ENCODE results near the gene ANP32B. TPM values are rescaled to one million over a fixed set of nuclear protein-coding genes. Genes with fewer than 3 reads are reported as not detected.
A peak's percentile ranks its signal among the peaks of the same experiment; 100 is the strongest.
"Not testable (repeated sequence)": the region's sequence is repeated elsewhere in the genome, so short reads cannot be mapped to it uniquely, and the experiment has no call there.

The ANP32B gene
- 100 to 1,000 TPM; 317 to 335 TPM for total RNA-seq

GRCh38 chr9:97982683-97983588 lies at the start of gene ANP32B:
TSS of gene ANP32B (plus strand) at chr9:97983341. CDS start at chr9:97983556, 215 bp downstream.
- Mint-ChIP-seq H3K4me3 (peak within 1 kb of the TSS; percentile 82), H3K36me3 (ENCODE audit: low read depth) (peaks cover 12% of the 10 kb centered on the region), H3K27ac (peak within 1 kb of the TSS; percentile 88), H3K4me1 (peaks cover 46% of the 10 kb centered on the region), H3K27me3 (no peaks in the 10 kb centered on the region), H3K9me3 (no peaks in the 10 kb centered on the region)
- ChIA-PET POLR2A (interaction anchor here (0.6 to 13.8 kb wide), 44 partner anchors 10 to 1240 kb away, joined by 3 to 180 read pairs (median 4); partner anchors contain the start of genes FOXE1, HEMGN, NANS and NCBP1), CTCF (interaction anchor here (0.6 to 8.6 kb wide), 21 partner anchors 10 to 136 kb away, joined by 3 to 88 read pairs (median 3); partner anchors contain the start of genes TRIM14 and TRMO)
- peak; percentile 95 for DNase-seq

DNA sequence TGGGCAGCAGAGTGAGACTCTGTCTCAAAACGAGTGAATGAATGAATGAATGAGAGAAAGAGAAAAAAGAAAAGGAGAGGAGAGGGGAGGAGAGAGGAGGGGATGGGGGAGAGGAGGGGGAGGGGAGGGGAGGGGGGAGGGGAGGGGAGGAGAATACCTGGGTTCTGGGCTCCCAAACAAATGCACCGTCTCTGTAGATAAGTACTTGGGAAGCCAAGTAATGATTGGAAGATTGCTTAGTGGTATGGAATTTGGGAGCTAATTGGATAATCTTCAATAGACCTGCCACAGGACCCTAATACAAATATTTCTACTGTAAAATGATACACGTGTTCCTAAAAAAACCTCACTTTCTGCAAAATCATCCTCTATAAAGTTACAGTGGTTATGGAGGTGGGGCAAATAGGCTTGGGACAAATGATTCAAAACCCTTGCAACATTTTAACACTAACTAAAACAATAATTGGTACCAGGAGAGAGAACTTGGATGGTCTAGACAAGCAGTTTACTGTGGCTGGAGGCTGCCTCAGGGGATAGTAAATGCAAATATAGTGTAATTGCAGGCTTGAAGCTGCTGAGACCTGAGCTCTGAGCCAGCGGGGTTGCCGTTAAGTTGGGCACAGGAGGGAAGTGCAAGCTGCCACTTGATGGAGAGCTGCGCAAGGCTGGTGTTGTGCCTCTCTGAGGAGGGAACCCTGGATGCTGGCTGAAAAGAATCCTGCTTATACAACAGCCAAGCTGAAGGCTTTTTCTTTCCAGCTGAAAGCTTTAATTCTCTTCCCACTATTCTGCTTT lies 48.6 kb upstream of the ANP32B start:
- H3K4me3 Mint-ChIP-seq: no peak overlapping the region
- H3K27ac Mint-ChIP-seq: no peak overlapping the region
- H3K27me3 Mint-ChIP-seq: no peaks in the 10 kb centered on the region
- CTCF ChIA-PET: interaction anchor here (1.2 kb wide), 1 partner anchor 12 kb away, joined by 4 read pairs; the partner anchor contains the start of gene TRMO
- no peaks in the 10 kb centered on the region for H3K9me3 Mint-ChIP-seq
- H3K36me3 Mint-ChIP-seq (ENCODE audit: low read depth): no peaks in the 10 kb centered on the region
- POLR2A ChIA-PET: interaction anchor here (2.9 kb wide), 1 partner anchor 12 kb away, joined by 14 read pairs; the partner anchor contains the start of gene TRMO
- no peak for DNase-seq
- H3K4me1 Mint-ChIP-seq: peaks cover 35% of the 10 kb centered on the region

DNA sequence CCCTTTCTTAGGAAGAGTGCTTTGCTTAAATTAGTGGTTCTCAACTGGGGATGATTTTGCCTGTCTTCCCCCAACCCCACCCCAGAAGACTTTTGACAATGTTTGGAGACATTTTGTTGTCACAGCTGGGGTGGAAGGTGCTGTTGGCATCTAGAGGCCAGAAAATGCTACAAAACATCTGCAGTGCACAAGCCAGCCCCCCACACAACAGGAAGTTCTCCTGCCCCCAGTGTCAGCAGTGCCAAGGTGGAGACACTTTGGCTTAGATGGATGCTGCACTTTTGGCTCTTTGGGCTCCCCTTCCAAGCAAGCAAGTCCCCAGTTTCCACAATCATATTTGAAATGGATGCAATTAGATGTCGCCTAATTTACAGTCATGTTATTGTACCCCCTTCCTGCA lies 47.9 kb upstream of the ANP32B start:
- Mint-ChIP-seq H3K36me3 (ENCODE audit: low read depth) (no peaks in the 10 kb centered on the region), H3K4me3 (no peak overlapping the region), H3K27ac (no peak overlapping the region), H3K4me1 (peaks cover 31% of the 10 kb centered on the region), H3K27me3 (no peaks in the 10 kb centered on the region), H3K9me3 (no peaks in the 10 kb centered on the region)
- no peak for DNase-seq
- CTCF ChIA-PET: interaction anchor here (1.2 to 1.8 kb wide), 2 partner anchors 11 to 100 kb away, joined by 5 to 6 read pairs; no protein-coding TSS in a partner anchor
- POLR2A ChIA-PET: interaction anchor here (2.9 to 4.4 kb wide), 2 partner anchors 13 to 48 kb away, joined by 14 to 16 read pairs; partner anchors contain the start of genes ANP32B and TRMO

- POLR2A ChIA-PET: interaction anchor here (2.9 to 4.4 kb wide), 2 partner anchors 15 to 46 kb away, joined by 14 to 16 read pairs; partner anchors contain the start of genes ANP32B and TRMO
- Mint-ChIP-seq H3K9me3 (no peaks in the 10 kb centered on the region), H3K4me1 (peaks cover 17% of the 10 kb centered on the region), H3K27ac (no peak overlapping the region), H3K27me3 (peaks cover 6% of the 10 kb centered on the region), H3K36me3 (ENCODE audit: low read depth) (no peaks in the 10 kb centered on the region), H3K4me3 (no peak overlapping the region)
- DNase-seq: no peak
- CTCF ChIA-PET: interaction anchor here (1.0 kb wide), 1 partner anchor 14 kb away, joined by 6 read pairs; the partner anchor contains the start of gene TRMO
Measured at GRCh38 chr9:97936998-97937397, 46.1 kb upstream of the ANP32B start.

- Mint-ChIP-seq H3K27me3 (peaks cover 6% of the 10 kb centered on the region), H3K4me1 (peaks cover 17% of the 10 kb centered on the region), H3K27ac (peak within 1 kb of the TSS; percentile 47), H3K9me3 (no peaks in the 10 kb centered on the region), H3K36me3 (ENCODE audit: low read depth) (no peaks in the 10 kb centered on the region), H3K4me3 (no peak within 1 kb of the TSS)
- POLR2A ChIA-PET: interaction anchor here (0.7 to 4.4 kb wide), 3 partner anchors 16 to 318 kb away, joined by 3 to 16 read pairs (median 9); partner anchors contain the start of genes ANP32B, TBC1D2 and TRMO
- CTCF ChIA-PET: no interaction called here
- peak; percentile 49 for DNase-seq
Measured at GRCh38 chr9:97938081-97938644, 45.0 kb upstream of the ANP32B start, which contains the start of gene HEMGN. TSS of gene HEMGN (minus strand) at chr9:97938172. CDS start at chr9:97938136, 36 bp downstream.

GRCh38 chr9:97940233-97940632 lies 42.9 kb upstream of the ANP32B start:
- H3K4me1 Mint-ChIP-seq: peaks cover 17% of the 10 kb centered on the region
- ChIA-PET CTCF (interaction anchor here (1.6 kb wide), 1 partner anchor 16 kb away, joined by 5 read pairs; no protein-coding TSS in a partner anchor), POLR2A (no interaction called here)
- no peak overlapping the region for H3K4me3 Mint-ChIP-seq
- H3K9me3 Mint-ChIP-seq: no peaks in the 10 kb centered on the region
- H3K27ac Mint-ChIP-seq: no peak overlapping the region
- DNase-seq: no peak
- H3K36me3 Mint-ChIP-seq (ENCODE audit: low read depth): no peaks in the 10 kb centered on the region
- H3K27me3 Mint-ChIP-seq: peaks cover 6% of the 10 kb centered on the region

GRCh38 chr9:97940741-97941140 lies 42.4 kb upstream of the ANP32B start:
- Mint-ChIP-seq H3K4me1 (peaks cover 17% of the 10 kb centered on the region), H3K36me3 (ENCODE audit: low read depth) (no peaks in the 10 kb centered on the region), H3K9me3 (no peaks in the 10 kb centered on the region), H3K27ac (no peak overlapping the region), H3K4me3 (no peak overlapping the region), H3K27me3 (peaks cover 6% of the 10 kb centered on the region)
- no peak for DNase-seq
- POLR2A ChIA-PET: no interaction called here
- CTCF ChIA-PET: interaction anchor here (1.6 to 1.7 kb wide), 2 partner anchors 11 to 16 kb away, joined by 4 to 5 read pairs; no protein-coding TSS in a partner anchor

DNA sequence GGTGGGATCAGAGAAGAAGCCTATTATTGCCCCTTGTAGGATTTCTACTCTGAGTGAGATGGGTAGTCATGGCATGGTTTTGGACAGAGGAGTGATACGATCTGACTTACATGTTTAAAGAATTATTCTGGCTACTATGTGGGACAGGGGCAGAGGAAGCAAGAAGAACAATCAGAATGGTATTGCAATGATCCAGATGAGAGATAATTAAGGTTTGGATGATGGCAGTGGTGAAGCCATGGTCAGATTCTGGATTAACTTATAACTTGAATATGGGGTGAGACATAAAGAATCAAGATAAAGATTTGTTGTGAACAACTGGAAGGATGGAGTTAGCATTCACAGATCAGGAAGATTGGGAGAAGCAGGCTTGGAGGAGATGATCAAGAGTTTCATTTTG lies 41.8 kb upstream of the ANP32B start:
- Mint-ChIP-seq H3K9me3 (no peaks in the 10 kb centered on the region), H3K27me3 (peaks cover 9% of the 10 kb centered on the region), H3K4me3 (no peak overlapping the region), H3K4me1 (peaks cover 17% of the 10 kb centered on the region), H3K27ac (no peak overlapping the region), H3K36me3 (ENCODE audit: low read depth) (no peaks in the 10 kb centered on the region)
- CTCF ChIA-PET: interaction anchor here (1.7 kb wide), 1 partner anchor 12 kb away, joined by 4 read pairs; no protein-coding TSS in a partner anchor
- POLR2A ChIA-PET: no interaction called here
- DNase-seq: no peak

DNA sequence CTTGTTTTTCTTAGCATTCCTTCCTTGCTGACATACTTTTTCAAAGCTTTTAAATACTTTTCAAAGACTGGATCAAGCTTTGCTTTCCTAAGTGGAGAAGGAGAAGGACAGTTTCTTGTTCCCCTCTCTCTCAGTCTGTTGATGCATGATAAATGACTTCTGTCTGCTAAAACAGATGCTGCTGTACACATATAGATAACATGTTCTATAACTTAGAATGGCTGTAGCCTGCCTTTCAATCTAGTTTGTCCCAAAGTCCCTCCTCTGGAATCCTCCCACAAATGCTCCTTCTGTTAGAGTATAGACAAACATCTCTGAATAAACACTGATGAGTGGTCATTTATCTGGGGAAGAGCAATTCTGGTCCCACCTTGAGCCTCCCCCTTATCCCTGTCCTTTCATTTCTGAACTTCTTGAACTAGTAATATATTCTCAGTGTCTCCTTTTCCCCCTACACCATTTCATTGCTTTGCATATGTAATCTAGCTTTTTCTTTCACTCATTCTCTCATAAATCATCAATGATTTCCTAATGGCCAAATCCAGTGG lies 39.8 kb upstream of the ANP32B start:
- CTCF ChIA-PET: interaction anchor here (3.3 kb wide), 1 partner anchor 20 kb away, joined by 15 read pairs; the partner anchor contains the start of gene TRMO
- no peak for DNase-seq
- no peaks in the 10 kb centered on the region for H3K36me3 Mint-ChIP-seq (ENCODE audit: low read depth)
- POLR2A ChIA-PET: interaction anchor here (1.2 to 1.4 kb wide), 3 partner anchors 14 to 40 kb away, joined by 3 to 6 read pairs (median 4); partner anchors contain the start of genes ANP32B and TRMO
- H3K9me3 Mint-ChIP-seq: no peaks in the 10 kb centered on the region
- no peak overlapping the region for H3K4me3 Mint-ChIP-seq
- H3K4me1 Mint-ChIP-seq: peaks cover 5% of the 10 kb centered on the region
- H3K27ac Mint-ChIP-seq: no peak overlapping the region
- H3K27me3 Mint-ChIP-seq: peaks cover 27% of the 10 kb centered on the region

DNA sequence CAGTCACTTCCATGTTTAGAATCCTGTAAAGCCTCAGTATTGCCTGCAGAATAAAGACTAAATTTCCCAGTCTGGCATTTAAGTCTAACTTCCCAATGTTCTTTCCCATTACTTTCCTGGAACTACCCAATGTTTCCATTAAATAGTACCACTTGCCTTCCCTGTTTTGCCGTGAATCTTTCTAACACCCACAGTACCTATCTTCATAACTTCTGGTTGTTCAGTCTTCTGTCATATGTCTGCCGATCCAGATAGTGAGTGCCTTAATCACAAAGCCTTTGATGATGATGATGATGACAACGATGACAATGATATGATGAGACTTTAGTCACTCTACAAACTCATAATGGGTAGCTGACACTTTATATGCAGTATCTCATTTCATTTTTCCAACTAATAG lies 38.5 kb upstream of the ANP32B start:
- DNase-seq: no peak
- POLR2A ChIA-PET: no interaction called here
- H3K27me3 Mint-ChIP-seq: peaks cover 37% of the 10 kb centered on the region
- no peaks in the 10 kb centered on the region for H3K9me3 Mint-ChIP-seq
- no peaks in the 10 kb centered on the region for H3K36me3 Mint-ChIP-seq (ENCODE audit: low read depth)
- H3K27ac Mint-ChIP-seq: no peak overlapping the region
- CTCF ChIA-PET: interaction anchor here (3.3 kb wide), 1 partner anchor 21 kb away, joined by 15 read pairs; the partner anchor contains the start of gene TRMO
- no peak overlapping the region for H3K4me3 Mint-ChIP-seq
- H3K4me1 Mint-ChIP-seq: no peaks in the 10 kb centered on the region

GRCh38 chr9:97945470-97945869 lies 37.7 kb upstream of the ANP32B start:
- CTCF ChIA-PET: not testable (repeated sequence)

DNA sequence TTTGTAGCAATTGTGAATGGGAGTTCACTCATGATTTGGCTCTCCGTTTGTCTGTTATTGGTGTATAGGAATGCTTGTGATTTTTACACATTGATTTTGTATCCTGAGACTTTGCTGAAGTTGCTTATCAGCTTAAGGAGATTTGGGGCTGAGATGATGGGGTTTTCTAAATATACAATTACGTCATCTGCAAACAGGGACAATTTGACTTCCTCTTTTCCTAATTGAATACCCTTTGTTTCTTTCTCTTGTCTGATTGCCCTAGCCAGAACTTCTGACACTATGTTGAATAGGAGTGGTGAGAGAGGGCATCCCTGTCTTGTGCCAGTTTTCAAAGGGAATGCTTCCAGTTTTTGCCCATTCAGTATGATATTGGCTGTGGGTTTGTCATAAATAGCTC lies 36.0 kb upstream of the ANP32B start:
- H3K9me3 Mint-ChIP-seq; POLR2A ChIA-PET; DNase-seq; H3K36me3 Mint-ChIP-seq (ENCODE audit: low read depth); H3K4me3 Mint-ChIP-seq; H3K4me1 Mint-ChIP-seq; H3K27ac Mint-ChIP-seq; CTCF ChIA-PET: not testable (repeated sequence)
- H3K27me3 Mint-ChIP-seq: peaks cover 38% of the 10 kb centered on the region

More at GRCh38 chr9:97945470-97945869, 37.7 kb upstream of the ANP32B start:
- H3K4me3 Mint-ChIP-seq; H3K27ac Mint-ChIP-seq; POLR2A ChIA-PET; H3K4me1 Mint-ChIP-seq; H3K36me3 Mint-ChIP-seq (ENCODE audit: low read depth); H3K9me3 Mint-ChIP-seq; DNase-seq: not testable (repeated sequence)
- peaks cover 44% of the 10 kb centered on the region for H3K27me3 Mint-ChIP-seq

All from activated CD4-positive, alpha-beta memory T cell treated with anti-CD3 and anti-CD28 coated beads, Interleukin-2, amount 10 ng/mL, durations not matched to agents 7 days and 5 days (primary cell).